ENCODE measurements around the gene FXYD1. TPM values are rescaled to one million over a fixed set of nuclear protein-coding genes. Genes with fewer than 3 reads are reported as not detected.

FXYD1 gene
- polyA plus RNA-seq, 1 of the 3 experiments (the other 2 are of a cell fraction) = 0.12 TPM

DNA sequence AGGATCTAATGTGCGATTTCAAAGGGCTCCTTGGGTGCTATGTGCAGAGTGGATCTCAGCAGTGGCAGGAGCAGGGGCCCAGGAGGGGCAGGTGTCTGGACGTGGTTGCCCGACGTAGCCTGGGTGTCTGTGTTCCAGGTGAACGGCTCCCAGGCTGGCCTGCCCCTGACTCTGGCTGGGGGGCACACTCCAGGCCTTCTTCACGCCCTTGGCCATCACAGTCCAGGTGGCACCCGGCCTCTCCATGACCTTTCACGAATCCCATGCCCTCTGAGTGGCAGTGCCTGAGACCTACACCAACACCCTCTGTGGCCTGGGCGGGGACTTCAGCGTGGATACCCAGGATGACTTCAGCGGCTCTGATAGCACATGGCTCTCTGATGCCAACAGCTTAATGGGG is 34.3 kb upstream of the FXYD1 start:
- no peak overlapping the region for H2AFZ ChIP-seq (ENCODE audit: low read depth)
- H3K79me2 ChIP-seq (ENCODE audit: insufficient read depth) = no peaks in the 10 kb centered on the region
- no peaks in the 10 kb centered on the region for H3K4me1 ChIP-seq (ENCODE audit: control insufficient read depth in 1 of 2, insufficient read depth in 2 of 2, low read depth in 1 of 2, low read length in 1 of 2)
- no peaks in the 10 kb centered on the region for H3K9me2 ChIP-seq
- no peaks in the 10 kb centered on the region for H3K9me3 ChIP-seq
- no peak overlapping the region for H3K27ac ChIP-seq (ENCODE audit: low read depth in 2 of 2, low read length in 1 of 2)
- peaks cover 4% of the 10 kb centered on the region for H3F3A ChIP-seq (replicated peaks; ENCODE audit: insufficient read depth)
- H3K36me3 ChIP-seq (replicated peaks in 1 of 2; ENCODE audit: control insufficient read depth in 1 of 2, insufficient read depth in 2 of 2, low read length in 1 of 2) = no peaks in the 10 kb centered on the region
- ChIA-PET CTCF (interaction anchor here (0.9 to 1.6 kb wide), 4 partner anchors 10 to 60 kb away, joined by 3 to 6 read pairs (median 4); no protein-coding TSS in a partner anchor), POLR2A (no interaction called here)
- H3K9ac ChIP-seq = no peak overlapping the region
- no peak for DNase-seq
- TF ChIP-seq MXI1 (IDR thresholded peaks at IDR 0.05; ENCODE audit: low read depth, low read length) (no peak), FOSL2 (IDR thresholded peaks at IDR 0.05; ENCODE audit: borderline replicate concordance, low read depth) (no peak), EP300 (IDR thresholded peaks at IDR 0.05; ENCODE audit: borderline replicate concordance in 1 of 2, low read depth in 1 of 2, low read length in 1 of 2) (no peak), POLR2AphosphoS5 (IDR thresholded peaks at IDR 0.05; ENCODE audit: low read depth, low read length) (no peak), GATA2 (CRISPR knock-in tag; IDR thresholded peaks at IDR 0.05) (no peak), MEF2A (IDR thresholded peaks at IDR 0.05; ENCODE audit: borderline replicate concordance, low read depth) (no peak), EZH2phosphoT487 (IDR thresholded peaks at IDR 0.05; ENCODE audit: borderline replicate concordance, low read depth) (no peak), CHD2 (IDR thresholded peaks at IDR 0.05; ENCODE audit: low read length, partially characterized antibody) (no peak), TCF12 (IDR thresholded peaks at IDR 0.05) (no peak)
- TF ChIP-seq, protein P1, sequence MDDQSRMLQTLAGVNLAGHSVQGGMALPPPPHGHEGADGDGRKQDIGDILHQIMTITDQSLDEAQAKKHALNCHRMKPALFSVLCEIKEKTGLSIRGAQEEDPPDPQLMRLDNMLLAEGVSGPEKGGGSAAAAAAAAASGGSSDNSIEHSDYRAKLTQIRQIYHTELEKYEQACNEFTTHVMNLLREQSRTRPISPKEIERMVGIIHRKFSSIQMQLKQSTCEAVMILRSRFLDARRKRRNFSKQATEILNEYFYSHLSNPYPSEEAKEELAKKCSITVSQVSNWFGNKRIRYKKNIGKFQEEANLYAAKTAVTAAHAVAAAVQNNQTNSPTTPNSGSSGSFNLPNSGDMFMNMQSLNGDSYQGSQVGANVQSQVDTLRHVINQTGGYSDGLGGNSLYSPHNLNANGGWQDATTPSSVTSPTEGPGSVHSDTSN (IDR thresholded peaks at IDR 0.05) = no peak
- TF ChIP-seq, protein P2, sequence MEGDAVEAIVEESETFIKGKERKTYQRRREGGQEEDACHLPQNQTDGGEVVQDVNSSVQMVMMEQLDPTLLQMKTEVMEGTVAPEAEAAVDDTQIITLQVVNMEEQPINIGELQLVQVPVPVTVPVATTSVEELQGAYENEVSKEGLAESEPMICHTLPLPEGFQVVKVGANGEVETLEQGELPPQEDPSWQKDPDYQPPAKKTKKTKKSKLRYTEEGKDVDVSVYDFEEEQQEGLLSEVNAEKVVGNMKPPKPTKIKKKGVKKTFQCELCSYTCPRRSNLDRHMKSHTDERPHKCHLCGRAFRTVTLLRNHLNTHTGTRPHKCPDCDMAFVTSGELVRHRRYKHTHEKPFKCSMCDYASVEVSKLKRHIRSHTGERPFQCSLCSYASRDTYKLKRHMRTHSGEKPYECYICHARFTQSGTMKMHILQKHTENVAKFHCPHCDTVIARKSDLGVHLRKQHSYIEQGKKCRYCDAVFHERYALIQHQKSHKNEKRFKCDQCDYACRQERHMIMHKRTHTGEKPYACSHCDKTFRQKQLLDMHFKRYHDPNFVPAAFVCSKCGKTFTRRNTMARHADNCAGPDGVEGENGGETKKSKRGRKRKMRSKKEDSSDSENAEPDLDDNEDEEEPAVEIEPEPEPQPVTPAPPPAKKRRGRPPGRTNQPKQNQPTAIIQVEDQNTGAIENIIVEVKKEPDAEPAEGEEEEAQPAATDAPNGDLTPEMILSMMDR (IDR thresholded peaks at IDR 0.05) = no peak
- no peak overlapping the region for H3K4me3 ChIP-seq (ENCODE audit: low read depth in 2 of 2, low read length in 1 of 2)
- H3K27me3 ChIP-seq (ENCODE audit: insufficient read depth) = no peaks in the 10 kb centered on the region
- WGBS (ENCODE audit: low lambda C conversion rate) = 75% methylated on average over 1 of the region's 11 CpGs
- H4K20me1 ChIP-seq (ENCODE audit: insufficient read depth) = no peaks in the 10 kb centered on the region
- no peak overlapping the region for H3K4me2 ChIP-seq

DNA sequence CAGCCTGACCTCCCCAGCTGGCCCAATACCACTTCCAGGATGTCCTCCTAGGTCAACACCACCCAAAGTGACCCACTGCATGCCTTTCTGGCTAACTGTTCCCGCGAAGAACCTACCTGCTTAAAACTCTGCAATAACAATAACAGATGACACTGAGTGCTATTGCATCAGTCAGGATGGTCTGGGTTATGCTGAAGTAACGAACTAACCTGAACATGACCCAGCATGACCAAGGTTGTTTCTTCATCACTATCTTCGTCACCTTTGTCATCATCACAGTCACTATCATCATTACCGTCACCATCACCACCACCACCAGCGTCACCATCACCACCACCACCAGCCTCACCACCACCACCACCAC is 33.6 kb upstream of the FXYD1 start:
- Histone ChIP-seq H3K9me3 (no peaks in the 10 kb centered on the region), H3K36me3 (replicated peaks in 1 of 2; ENCODE audit: control insufficient read depth in 1 of 2, insufficient read depth in 2 of 2, low read length in 1 of 2) (no peaks in the 10 kb centered on the region), H4K20me1 (ENCODE audit: insufficient read depth) (no peaks in the 10 kb centered on the region), H3K4me3 (ENCODE audit: low read depth in 2 of 2, low read length in 1 of 2) (no peak overlapping the region), H3F3A (replicated peaks; ENCODE audit: insufficient read depth) (peaks cover 4% of the 10 kb centered on the region), H3K4me1 (ENCODE audit: control insufficient read depth in 1 of 2, insufficient read depth in 2 of 2, low read depth in 1 of 2, low read length in 1 of 2) (no peaks in the 10 kb centered on the region), H3K27ac (ENCODE audit: low read depth in 2 of 2, low read length in 1 of 2) (no peak overlapping the region), H3K79me2 (ENCODE audit: insufficient read depth) (no peaks in the 10 kb centered on the region), H3K4me2 (no peak overlapping the region), H3K9ac (no peak overlapping the region), H3K27me3 (ENCODE audit: insufficient read depth) (no peaks in the 10 kb centered on the region), H2AFZ (ENCODE audit: low read depth) (no peak overlapping the region), H3K9me2 (no peaks in the 10 kb centered on the region)
- ChIA-PET POLR2A (no interaction called here), CTCF (interaction anchor here (1.6 kb wide), 1 partner anchor 10 kb away, joined by 6 read pairs; no protein-coding TSS in a partner anchor)
- no peak for DNase-seq
- TF ChIP-seq, protein P3, sequence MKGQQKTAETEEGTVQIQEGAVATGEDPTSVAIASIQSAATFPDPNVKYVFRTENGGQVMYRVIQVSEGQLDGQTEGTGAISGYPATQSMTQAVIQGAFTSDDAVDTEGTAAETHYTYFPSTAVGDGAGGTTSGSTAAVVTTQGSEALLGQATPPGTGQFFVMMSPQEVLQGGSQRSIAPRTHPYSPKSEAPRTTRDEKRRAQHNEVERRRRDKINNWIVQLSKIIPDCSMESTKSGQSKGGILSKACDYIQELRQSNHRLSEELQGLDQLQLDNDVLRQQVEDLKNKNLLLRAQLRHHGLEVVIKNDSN (IDR thresholded peaks at IDR 0.05; ENCODE audit: borderline replicate concordance, low read depth) = no peak
- 83% methylated on average over 6 of the region's 6 CpGs for WGBS (ENCODE audit: low lambda C conversion rate)

Data from SK-N-SH (cell line).